ENCODE measurements around the gene GASK1A. TPM values are rescaled to one million over a fixed set of nuclear protein-coding genes. Genes with fewer than 3 reads are reported as not detected.

The GASK1A gene
- total RNA-seq, 2 experiments from 2014 or later = not detected

GRCh38 chr3:43015991-43016865 lies 37.1 kb downstream of the GASK1A start:
- Mint-ChIP-seq H3K9me3 (ENCODE audit: insufficient read depth) (peaks cover 2% of the 10 kb centered on the region), H3K36me3 (ENCODE audit: low read depth) (peaks cover 6% of the 10 kb centered on the region), H3K4me3 (no peak overlapping the region), H3K27ac (no peak overlapping the region), H3K4me1 (ENCODE audit: low read depth) (peaks cover 10% of the 10 kb centered on the region), H3K27me3 (ENCODE audit: low read depth) (no peaks in the 10 kb centered on the region)
- ChIA-PET POLR2A (no interaction called here), CTCF (no interaction called here)
- ATAC-seq (peak; percentile 10), DNase-seq (peak; percentile 50)

- Mint-ChIP-seq H3K27me3 (ENCODE audit: low read depth) (no peaks in the 10 kb centered on the region), H3K4me3 (no peak overlapping the region), H3K27ac (no peak overlapping the region), H3K36me3 (ENCODE audit: low read depth) (peaks cover 11% of the 10 kb centered on the region), H3K4me1 (ENCODE audit: low read depth) (peaks cover 15% of the 10 kb centered on the region), H3K9me3 (ENCODE audit: insufficient read depth) (peaks cover 8% of the 10 kb centered on the region)
- ATAC-seq (no peak), DNase-seq (no peak)
- CTCF ChIA-PET = no interaction called here
- POLR2A ChIA-PET = no interaction called here
These were observed 37.9 kb downstream of the GASK1A start for GRCh38 chr3:43017004-43017403.

- no peak for DNase-seq
- ChIA-PET CTCF (no interaction called here), POLR2A (no interaction called here)
- Mint-ChIP-seq H3K27ac (no peak overlapping the region), H3K36me3 (ENCODE audit: low read depth) (peaks cover 14% of the 10 kb centered on the region), H3K27me3 (ENCODE audit: low read depth) (no peaks in the 10 kb centered on the region), H3K4me3 (no peak overlapping the region), H3K4me1 (ENCODE audit: low read depth) (peaks cover 18% of the 10 kb centered on the region), H3K9me3 (ENCODE audit: insufficient read depth) (peaks cover 8% of the 10 kb centered on the region)
- ATAC-seq = no peak
These were observed 38.6 kb downstream of the GASK1A start for GRCh38 chr3:43017593-43018195.

GRCh38 chr3:43018246-43018645 lies 39.1 kb downstream of the GASK1A start:
- H3K9me3 Mint-ChIP-seq (ENCODE audit: insufficient read depth) = peaks cover 8% of the 10 kb centered on the region
- peaks cover 24% of the 10 kb centered on the region for H3K4me1 Mint-ChIP-seq (ENCODE audit: low read depth)
- CTCF ChIA-PET = no interaction called here
- H3K36me3 Mint-ChIP-seq (ENCODE audit: low read depth) = peaks cover 14% of the 10 kb centered on the region
- DNase-seq (no peak), ATAC-seq (no peak)
- POLR2A ChIA-PET = no interaction called here
- H3K4me3 Mint-ChIP-seq = no peak overlapping the region
- no peaks in the 10 kb centered on the region for H3K27me3 Mint-ChIP-seq (ENCODE audit: low read depth)
- no peak overlapping the region for H3K27ac Mint-ChIP-seq

- H3K4me1 Mint-ChIP-seq (ENCODE audit: low read depth) = peaks cover 33% of the 10 kb centered on the region
- CTCF ChIA-PET = no interaction called here
These were observed 40.1 kb downstream of the GASK1A start for GRCh38 chr3:43019006-43019809.

GRCh38 chr3:43019826-43020225 lies 40.7 kb downstream of the GASK1A start:
- Mint-ChIP-seq H3K4me1 (ENCODE audit: low read depth) (peaks cover 39% of the 10 kb centered on the region), H3K4me3 (no peak overlapping the region), H3K27me3 (ENCODE audit: low read depth) (no peaks in the 10 kb centered on the region), H3K27ac (no peak overlapping the region), H3K9me3 (ENCODE audit: insufficient read depth) (peaks cover 8% of the 10 kb centered on the region), H3K36me3 (ENCODE audit: low read depth) (peaks cover 14% of the 10 kb centered on the region)
- ATAC-seq (no peak), DNase-seq (no peak)
- CTCF ChIA-PET = no interaction called here
- POLR2A ChIA-PET = no interaction called here

More at GRCh38 chr3:43019006-43019809, 40.1 kb downstream of the GASK1A start:
- ATAC-seq (no peak), DNase-seq (no peak)
- Mint-ChIP-seq H3K27me3 (ENCODE audit: low read depth) (no peaks in the 10 kb centered on the region), H3K36me3 (ENCODE audit: low read depth) (peaks cover 14% of the 10 kb centered on the region), H3K4me3 (no peak overlapping the region), H3K27ac (no peak overlapping the region), H3K9me3 (ENCODE audit: insufficient read depth) (peaks cover 8% of the 10 kb centered on the region)
- POLR2A ChIA-PET = no interaction called here

- no peak for ATAC-seq
- Mint-ChIP-seq H3K4me1 (ENCODE audit: low read depth) (peaks cover 44% of the 10 kb centered on the region), H3K27me3 (ENCODE audit: low read depth) (no peaks in the 10 kb centered on the region), H3K36me3 (ENCODE audit: low read depth) (peaks cover 17% of the 10 kb centered on the region), H3K27ac (no peak overlapping the region), H3K9me3 (ENCODE audit: insufficient read depth) (peaks cover 8% of the 10 kb centered on the region), H3K4me3 (no peak overlapping the region)
- ChIA-PET POLR2A (no interaction called here), CTCF (no interaction called here)
- DNase-seq = no peak
These were observed 42.1 kb downstream of the GASK1A start for GRCh38 chr3:43021186-43021585.

- Mint-ChIP-seq H3K4me1 (ENCODE audit: low read depth) (peaks cover 44% of the 10 kb centered on the region), H3K4me3 (no peak overlapping the region), H3K9me3 (ENCODE audit: insufficient read depth) (peaks cover 8% of the 10 kb centered on the region), H3K27ac (no peak overlapping the region), H3K27me3 (ENCODE audit: low read depth) (no peaks in the 10 kb centered on the region), H3K36me3 (ENCODE audit: low read depth) (peaks cover 17% of the 10 kb centered on the region)
- ATAC-seq (no peak), DNase-seq (no peak)
- ChIA-PET CTCF (no interaction called here), POLR2A (no interaction called here)
These were observed 43.0 kb downstream of the GASK1A start for GRCh38 chr3:43022121-43022520.

GRCh38 chr3:43023066-43023465 lies 44.0 kb downstream of the GASK1A start:
- Mint-ChIP-seq H3K4me3 (peak overlapping the region; percentile 56), H3K27ac (peak overlapping the region; percentile 88), H3K27me3 (ENCODE audit: low read depth) (no peaks in the 10 kb centered on the region), H3K4me1 (ENCODE audit: low read depth) (peaks cover 44% of the 10 kb centered on the region), H3K9me3 (ENCODE audit: insufficient read depth) (peaks cover 8% of the 10 kb centered on the region), H3K36me3 (ENCODE audit: low read depth) (peaks cover 16% of the 10 kb centered on the region)
- ATAC-seq (no peak), DNase-seq (no peak)
- ChIA-PET POLR2A (no interaction called here), CTCF (interaction anchor here (1.4 to 1.8 kb wide), 2 partner anchors 11 to 61 kb away, joined by 4 to 6 read pairs; no protein-coding TSS in a partner anchor)

GRCh38 chr3:43023746-43024145 lies 44.6 kb downstream of the GASK1A start:
- ATAC-seq (peak; percentile 43), DNase-seq (no peak)
- CTCF ChIA-PET = interaction anchor here (0.9 to 1.8 kb wide), 6 partner anchors 11 to 62 kb away, joined by 3 to 6 read pairs (median 4); no protein-coding TSS in a partner anchor
- Mint-ChIP-seq H3K9me3 (ENCODE audit: insufficient read depth) (peaks cover 8% of the 10 kb centered on the region), H3K4me1 (ENCODE audit: low read depth) (peaks cover 41% of the 10 kb centered on the region), H3K27ac (peak overlapping the region; percentile 88), H3K36me3 (ENCODE audit: low read depth) (peaks cover 13% of the 10 kb centered on the region), H3K4me3 (peak overlapping the region; percentile 56), H3K27me3 (ENCODE audit: low read depth) (no peaks in the 10 kb centered on the region)
- POLR2A ChIA-PET = no interaction called here

GRCh38 chr3:43024181-43024885 lies 45.2 kb downstream of the GASK1A start:
- Mint-ChIP-seq H3K27ac (peak overlapping the region; percentile 88), H3K9me3 (ENCODE audit: insufficient read depth) (peaks cover 8% of the 10 kb centered on the region), H3K4me1 (ENCODE audit: low read depth) (peaks cover 41% of the 10 kb centered on the region), H3K27me3 (ENCODE audit: low read depth) (no peaks in the 10 kb centered on the region), H3K4me3 (peak overlapping the region; percentile 56), H3K36me3 (ENCODE audit: low read depth) (peaks cover 13% of the 10 kb centered on the region)
- DNase-seq = peak; percentile 75
- ChIA-PET POLR2A (interaction anchor here (0.6 kb wide), 1 partner anchor 223 kb away, joined by 3 read pairs; no protein-coding TSS in a partner anchor), CTCF (interaction anchor here (0.9 to 1.8 kb wide), 6 partner anchors 10 to 63 kb away, joined by 3 to 6 read pairs (median 4); no protein-coding TSS in a partner anchor)
- ATAC-seq = peak; percentile 90

All from activated CD8-positive, alpha-beta T cell treated with anti-CD3 and anti-CD28 coated beads, Interleukin-2, amount 10 ng/mL, durations not matched to agents 7 days and 5 days (primary cell).